ENCODE measurements around the gene CCDC170. TPM values are rescaled to one million over a fixed set of nuclear protein-coding genes. Genes with fewer than 3 reads are reported as not detected.

Gene CCDC170
- total and polyA plus RNA-seq, 9 donors = 3.8 to 19.8 (median 8.9) TPM

DNA sequence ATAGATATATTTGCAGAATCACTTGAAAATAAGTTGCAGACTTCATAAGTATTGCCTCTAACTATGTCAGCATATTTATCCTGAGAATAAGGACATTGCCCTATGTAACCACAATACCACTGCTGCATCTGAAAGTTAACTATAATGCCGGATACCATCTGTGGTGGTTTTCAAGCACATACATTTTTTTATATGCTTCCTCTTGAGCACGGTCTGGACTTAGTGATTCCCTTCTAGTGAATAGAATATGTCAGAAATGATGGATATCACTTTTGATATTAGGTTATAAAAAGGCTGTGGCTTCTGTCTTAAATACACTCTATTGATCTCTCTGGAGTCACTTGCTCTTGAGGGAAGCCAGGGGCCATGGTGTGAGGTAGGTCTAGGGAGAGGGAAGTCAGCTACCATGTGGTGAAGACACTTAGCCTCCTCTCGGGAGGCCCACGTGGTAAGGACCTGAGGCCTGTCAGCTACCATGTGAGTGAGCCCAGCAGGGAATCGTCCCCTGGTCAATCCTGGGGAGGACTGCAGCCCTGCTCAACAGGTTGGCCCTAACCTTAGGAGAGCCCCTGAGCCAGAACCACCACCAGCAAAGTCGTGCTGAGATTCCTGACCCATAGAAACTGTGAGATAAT lies 57.5 kb downstream of the CCDC170 start:
- intact Hi-C loops (cut with DNase I) = no loop called here
- Histone ChIP-seq H3K9me3 (no peaks in the 10 kb centered on the region), H3K4me3 (no peak overlapping the region), H3K27ac (no peak overlapping the region), H3K36me3 (no peaks in the 10 kb centered on the region), H3K4me1 (ENCODE audit: insufficient read depth) (no peaks in the 10 kb centered on the region), H3K27me3 (no peaks in the 10 kb centered on the region)
- no peak for DNase-seq
- 61 to 71% (median 69%) methylated on average over 6 of the region's 6 CpGs for WGBS, 3 donors
- no peak for TF ChIP-seq CTCF (IDR thresholded peaks at IDR 0.05)
- no peak for TF ChIP-seq POLR2A (IDR thresholded peaks at IDR 0.05)
- no peak for TF ChIP-seq EP300 (IDR thresholded peaks at IDR 0.05)

GRCh38 chr6:151553416-151554165 lies 59.8 kb downstream of the CCDC170 start:
- no peak overlapping the region for H3K4me3 ChIP-seq
- H3K36me3 ChIP-seq = no peaks in the 10 kb centered on the region
- 68 to 81% (median 80%) methylated on average over 3 of the region's 3 CpGs for WGBS, 3 donors
- TF ChIP-seq CTCF (IDR thresholded peaks at IDR 0.05) (no peak), EP300 (IDR thresholded peaks at IDR 0.05) (no peak), POLR2A (IDR thresholded peaks at IDR 0.05) (no peak)
- H3K27me3 ChIP-seq = no peaks in the 10 kb centered on the region
- no peak for DNase-seq
- H3K9me3 ChIP-seq = no peaks in the 10 kb centered on the region
- intact Hi-C loops (cut with DNase I) = no loop called here
- H3K4me1 ChIP-seq (ENCODE audit: insufficient read depth) = no peaks in the 10 kb centered on the region
- no peak overlapping the region for H3K27ac ChIP-seq

DNA sequence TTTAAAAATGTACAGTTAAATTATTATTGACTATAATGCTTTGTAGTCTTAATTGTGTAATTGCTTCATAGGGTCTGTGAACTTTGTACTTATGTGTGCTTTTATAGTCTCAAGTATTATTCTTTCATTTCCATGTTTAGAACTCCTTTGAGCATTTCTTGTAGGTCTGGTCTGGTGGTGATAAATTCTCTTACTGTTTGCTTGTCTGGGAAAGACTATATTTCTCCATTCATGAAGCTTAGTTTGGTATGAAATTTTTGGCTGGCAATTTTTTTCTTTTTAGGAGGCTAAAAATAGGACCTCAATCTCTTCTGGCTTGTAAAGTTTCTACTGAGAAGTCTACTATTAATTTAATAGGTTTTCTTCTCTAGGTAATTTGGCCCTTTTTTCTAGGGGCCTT lies 67.4 kb downstream of the CCDC170 start:
- no peaks in the 10 kb centered on the region for H3K27me3 ChIP-seq
- TF ChIP-seq CTCF (IDR thresholded peaks at IDR 0.05) (no peak), EP300 (IDR thresholded peaks at IDR 0.05) (no peak), POLR2A (IDR thresholded peaks at IDR 0.05) (no peak)

DNA sequence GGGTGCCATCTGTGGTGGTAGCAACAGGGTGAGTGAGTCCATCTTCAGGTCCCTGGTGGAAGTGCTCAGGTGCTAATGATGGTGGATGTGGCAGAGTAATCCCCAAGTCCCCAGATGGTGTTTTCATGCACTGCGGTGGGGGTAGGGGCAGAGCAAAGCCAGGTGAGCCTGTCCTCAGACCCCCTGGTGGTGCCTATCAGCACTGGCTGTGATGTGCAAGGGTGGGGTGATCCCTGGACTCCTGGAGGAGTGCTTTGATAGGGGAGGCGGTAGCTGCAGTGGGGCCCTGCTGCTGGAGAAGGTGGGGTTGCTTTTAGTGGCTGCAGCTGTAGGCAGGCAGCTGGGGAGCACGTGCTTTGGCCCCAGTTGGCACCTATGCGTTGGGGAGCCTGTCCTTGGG lies 70.8 kb downstream of the CCDC170 start:
- Histone ChIP-seq H3K27me3 (no peaks in the 10 kb centered on the region), H3K4me1 (ENCODE audit: insufficient read depth) (no peaks in the 10 kb centered on the region), H3K27ac (no peak overlapping the region), H3K4me3 (no peak overlapping the region), H3K9me3 (no peaks in the 10 kb centered on the region), H3K36me3 (no peaks in the 10 kb centered on the region)
- WGBS, 3 donors = 70 to 73% (median 72%) methylated on average over 4 of the region's 4 CpGs
- no peak for DNase-seq
- intact Hi-C loops (cut with DNase I) = no loop called here
- TF ChIP-seq CTCF (IDR thresholded peaks at IDR 0.05) = no peak
- no peak for TF ChIP-seq POLR2A (IDR thresholded peaks at IDR 0.05)
- no peak for TF ChIP-seq EP300 (IDR thresholded peaks at IDR 0.05)

More for the DNA sequence above, 67.4 kb downstream of the CCDC170 start:
- Histone ChIP-seq H3K4me3 (no peak overlapping the region), H3K27ac (no peak overlapping the region), H3K36me3 (no peaks in the 10 kb centered on the region), H3K4me1 (ENCODE audit: insufficient read depth) (no peaks in the 10 kb centered on the region), H3K9me3 (no peaks in the 10 kb centered on the region)
- no peak for DNase-seq
- intact Hi-C loops (cut with DNase I) = no loop called here
